Large intestine (tissue), 3 donors: ENCODE measurements around the gene SREBF2. TPM values are rescaled to one million over a fixed set of nuclear protein-coding genes. Genes with fewer than 3 reads are reported as not detected.

Experiments
- DNase-seq, 2 donors: peaks; one replicate each; pipeline versions ENCODE4 v3.0.0 to v3.0.0-alpha.2; 2013
- H3K27ac ChIP-seq: one replicate; pipeline ENCODE4 v1.5.1; 2013; ENCODE audit warnings: low read length
- H3K27me3 ChIP-seq: 2 replicates; pipeline ENCODE4 v1.6.1; 2013; ENCODE audit warnings: low read length; ENCODE audit not compliant: control insufficient read depth, insufficient read depth
- H3K36me3 ChIP-seq: 2 replicates; pipeline ENCODE4 v1.6.1; 2013; ENCODE audit warnings: low read length; ENCODE audit not compliant: control insufficient read depth, insufficient read depth
- H3K4me1 ChIP-seq: one replicate; pipeline ENCODE4 v1.6.1; 2013; ENCODE audit warnings: low read length; ENCODE audit not compliant: control insufficient read depth, insufficient read depth
- H3K4me3 ChIP-seq: one replicate; pipeline ENCODE4 v1.5.1; 2013; ENCODE audit warnings: low read length
- H3K9me3 ChIP-seq: one replicate; pipeline ENCODE4 v1.6.1; 2013; ENCODE audit warnings: mild to moderate bottlenecking, low read depth, low read length, moderate library complexity; ENCODE audit not compliant: control insufficient read depth
- whole genome bisulfite sequencing: methylation state at CpG from one replicate; pipeline ENCODE4 v1.1.5; 2013; ENCODE audit warnings: low lambda C conversion rate; ENCODE audit not compliant: insufficient coverage; 5-methylcytosine and 5-hydroxymethylcytosine counted together
- polyA plus RNA-seq: library from polyadenylated mRNA; unstranded; fragments of 120-200 nt; gene quantifications from one replicate; pipeline ENCODE4 v1.2.1, GENCODE V29; 2013

The SREBF2 gene
- polyA plus RNA-seq, 1 donor, result 73.5 TPM

DNA sequence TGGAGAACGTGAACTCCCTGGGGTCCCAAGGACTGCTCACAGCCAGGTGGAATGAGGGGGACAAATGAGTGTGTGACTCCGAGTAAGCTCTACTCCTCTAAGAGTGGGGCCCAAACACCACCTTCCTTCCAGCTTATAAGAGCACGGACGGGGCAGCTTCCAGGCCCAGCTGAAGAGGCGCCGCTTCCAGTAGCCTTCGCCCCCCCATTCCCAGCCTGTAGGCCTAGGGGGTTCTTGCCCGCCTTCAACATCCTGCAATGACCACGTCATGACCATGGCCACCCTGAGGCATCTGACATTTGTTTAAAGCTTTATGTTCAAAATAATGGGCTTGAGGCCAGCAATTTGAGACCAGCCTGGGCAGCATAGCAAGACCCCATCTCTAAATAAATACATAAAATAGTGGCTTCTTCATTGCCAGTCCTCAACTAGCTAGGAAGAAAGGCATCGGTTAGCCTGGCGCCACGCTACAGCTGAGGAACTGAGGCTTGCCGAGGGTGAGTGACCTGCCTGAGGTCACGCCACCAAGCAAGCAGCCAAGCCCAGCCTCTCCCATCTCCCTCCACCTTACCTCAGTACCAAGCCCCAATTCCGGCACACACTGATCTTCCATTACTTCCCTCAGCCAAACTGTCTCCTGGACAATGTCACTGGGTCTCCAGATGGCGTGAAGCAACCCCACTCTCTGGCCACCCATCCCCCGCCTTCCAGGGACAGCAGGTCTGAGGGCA lies 101.5 kb downstream of the SREBF2 start:
- DNase-seq, result no peak
- H3K9me3 ChIP-seq, result no peaks in the 10 kb centered on the region
- H3K4me1 ChIP-seq, result no peaks in the 10 kb centered on the region
- H3K27ac ChIP-seq, result no peak overlapping the region
- no peaks in the 10 kb centered on the region for H3K27me3 ChIP-seq
- H3K4me3 ChIP-seq, result no peak overlapping the region
- peaks cover 4% of the 10 kb centered on the region for H3K36me3 ChIP-seq
- WGBS, result no CpG with 5 or more reads among the region's 17 CpGs

GRCh38 chr22:41935015-41935351 lies 102.1 kb downstream of the SREBF2 start:
- no peak overlapping the region for H3K27ac ChIP-seq
- no peak for DNase-seq
- H3K4me1 ChIP-seq, result no peaks in the 10 kb centered on the region
- H3K36me3 ChIP-seq, result peaks cover 4% of the 10 kb centered on the region
- H3K4me3 ChIP-seq, result no peak overlapping the region
- no peaks in the 10 kb centered on the region for H3K9me3 ChIP-seq
- WGBS, result no CpG with 5 or more reads among the region's 4 CpGs
- no peaks in the 10 kb centered on the region for H3K27me3 ChIP-seq

GRCh38 chr22:41935509-41935908 lies 102.6 kb downstream of the SREBF2 start:
- H3K4me3 ChIP-seq, result no peak overlapping the region
- H3K27ac ChIP-seq, result no peak overlapping the region
- DNase-seq, result no peak
- H3K36me3 ChIP-seq, result peaks cover 4% of the 10 kb centered on the region
- no peaks in the 10 kb centered on the region for H3K4me1 ChIP-seq
- H3K27me3 ChIP-seq, result no peaks in the 10 kb centered on the region
- WGBS, result no CpG with 5 or more reads among the region's 9 CpGs
- no peaks in the 10 kb centered on the region for H3K9me3 ChIP-seq

DNA sequence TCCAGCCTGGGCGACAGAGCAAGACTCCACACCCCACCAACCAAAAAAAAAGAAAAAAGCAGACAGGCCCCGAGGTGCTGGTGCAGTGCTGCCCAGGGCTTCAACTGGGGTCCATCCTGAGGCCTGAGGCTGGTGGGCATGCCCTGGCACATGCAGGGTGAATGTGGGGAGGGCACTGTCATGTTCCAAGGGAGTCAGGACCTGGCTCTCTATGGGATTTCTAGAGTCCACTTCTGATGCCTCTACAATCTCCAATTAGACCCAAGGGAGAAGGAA lies 103.9 kb downstream of the SREBF2 start:
- H3K27ac ChIP-seq, result no peak overlapping the region
- DNase-seq, result no peak
- WGBS, result no CpG with 5 or more reads among the region's 2 CpGs
- H3K4me3 ChIP-seq, result no peak overlapping the region
- no peaks in the 10 kb centered on the region for H3K4me1 ChIP-seq
- peaks cover 4% of the 10 kb centered on the region for H3K36me3 ChIP-seq
- no peaks in the 10 kb centered on the region for H3K9me3 ChIP-seq
- no peaks in the 10 kb centered on the region for H3K27me3 ChIP-seq

DNA sequence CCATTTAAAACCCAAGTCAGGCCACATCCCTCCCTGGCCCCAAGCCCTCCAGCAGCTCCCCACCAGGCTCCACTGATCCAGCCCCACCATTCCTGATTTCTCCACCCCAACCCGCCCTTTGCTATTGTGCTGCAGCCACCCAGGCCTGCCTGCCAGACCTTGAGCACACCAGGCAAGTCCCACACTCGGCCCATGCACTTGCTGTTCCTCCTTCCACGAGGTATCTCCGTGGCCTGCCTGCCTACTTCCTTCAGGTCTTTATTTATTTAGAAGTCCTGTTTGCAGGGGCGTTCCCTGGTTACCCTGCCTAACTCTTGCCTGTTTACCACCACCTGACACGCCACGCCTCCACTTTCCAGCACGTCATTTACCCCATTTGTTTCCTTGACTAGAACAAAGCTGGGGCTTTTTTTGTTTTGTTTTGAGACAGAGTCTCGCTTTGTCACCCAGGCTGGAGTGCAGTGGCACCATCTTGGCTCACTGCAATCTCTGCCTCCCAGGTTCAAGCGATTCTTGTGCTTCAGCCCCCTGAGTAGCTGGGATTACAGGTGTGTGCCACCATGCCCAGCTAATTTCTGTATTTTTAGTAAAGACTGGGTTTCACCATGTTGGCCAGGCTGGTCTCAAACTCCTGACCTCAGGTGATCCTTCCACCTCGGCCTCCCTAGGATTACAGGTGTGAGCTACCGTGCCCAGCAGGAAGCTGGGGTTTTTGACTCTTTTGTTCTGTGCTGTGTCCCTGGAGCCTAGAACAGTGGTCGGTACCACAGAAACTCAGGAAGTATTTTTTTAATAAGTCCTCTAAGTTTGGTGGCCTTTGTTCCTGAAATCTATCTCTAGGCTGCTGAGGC lies 107.3 kb downstream of the SREBF2 start:
- no peaks in the 10 kb centered on the region for H3K27me3 ChIP-seq
- peak; percentile 29 to 37 for DNase-seq
- H3K9me3 ChIP-seq, result no peaks in the 10 kb centered on the region
- WGBS, result 83% methylated on average over 1 of the region's 13 CpGs
- H3K4me1 ChIP-seq, result no peaks in the 10 kb centered on the region
- H3K27ac ChIP-seq, result peak overlapping the region; percentile 27
- no peak overlapping the region for H3K4me3 ChIP-seq
- peaks cover 6% of the 10 kb centered on the region for H3K36me3 ChIP-seq

DNA sequence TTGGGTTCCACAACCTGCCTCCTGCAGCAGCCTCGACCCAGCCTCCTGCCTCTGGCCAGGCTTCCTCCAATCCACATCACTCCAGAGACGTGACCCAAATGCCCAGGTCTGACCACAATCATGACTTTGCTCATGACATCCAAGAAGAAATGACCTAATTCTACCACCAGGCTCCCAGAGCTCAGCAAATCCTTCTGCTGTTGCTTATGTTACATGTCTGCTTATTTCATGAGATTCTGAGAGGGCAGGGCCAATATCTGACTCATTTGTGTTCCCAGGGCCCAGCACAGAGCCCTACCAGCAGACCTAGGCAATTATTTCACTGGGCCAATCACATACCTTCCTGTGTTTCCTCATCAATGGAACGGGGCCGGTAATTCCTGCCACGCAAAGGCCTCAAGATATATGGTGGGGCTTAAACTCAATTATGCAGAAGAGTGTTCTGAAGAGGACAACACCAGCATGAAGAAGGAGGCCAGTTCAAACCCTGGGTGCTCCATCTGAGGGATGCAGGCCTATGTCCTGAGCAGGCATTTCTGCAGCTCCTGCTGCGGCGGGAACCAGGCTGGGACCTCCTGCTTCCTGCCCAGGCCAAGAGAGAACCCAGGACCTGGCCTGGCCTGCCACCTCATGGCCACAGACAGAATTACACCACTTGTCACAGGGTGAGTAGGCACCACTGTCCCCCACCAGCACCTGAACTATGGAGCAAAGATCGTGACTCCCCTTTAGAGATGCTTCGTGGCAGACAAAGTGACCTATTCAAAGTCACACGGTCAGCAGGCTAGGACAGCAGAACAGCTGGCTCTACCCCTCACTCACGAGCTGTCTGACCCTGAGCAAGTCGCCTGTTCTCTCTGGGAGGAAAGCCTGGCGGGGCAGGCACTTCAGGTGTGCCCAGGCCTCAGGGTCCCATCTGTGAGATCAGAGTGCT lies 108.2 kb downstream of the SREBF2 start:
- peak; percentile 65 to 70 for DNase-seq
- no peaks in the 10 kb centered on the region for H3K27me3 ChIP-seq
- peaks cover 6% of the 10 kb centered on the region for H3K4me1 ChIP-seq
- 80% methylated on average over 1 of the region's 13 CpGs for WGBS
- no peaks in the 10 kb centered on the region for H3K9me3 ChIP-seq
- H3K27ac ChIP-seq, result peak overlapping the region; percentile 20
- H3K36me3 ChIP-seq, result peaks cover 6% of the 10 kb centered on the region
- H3K4me3 ChIP-seq, result no peak overlapping the region

- DNase-seq, result no peak
- peaks cover 14% of the 10 kb centered on the region for H3K4me1 ChIP-seq
- no CpG with 5 or more reads among the region's 9 CpGs for WGBS
- peaks cover 5% of the 10 kb centered on the region for H3K36me3 ChIP-seq
- H3K9me3 ChIP-seq, result no peaks in the 10 kb centered on the region
- no peak overlapping the region for H3K4me3 ChIP-seq
- H3K27me3 ChIP-seq, result no peaks in the 10 kb centered on the region
- no peak overlapping the region for H3K27ac ChIP-seq
Measured at GRCh38 chr22:41943661-41944209, 110.8 kb downstream of the SREBF2 start.

- Histone ChIP-seq H3K27ac (peak within 1 kb of the TSS; percentile 35), H3K4me3 (peak within 1 kb of the TSS; percentile 79), H3K36me3 (peaks cover 2% of the 10 kb centered on the region), H3K27me3 (no peaks in the 10 kb centered on the region), H3K4me1 (peaks cover 14% of the 10 kb centered on the region), H3K9me3 (no peaks in the 10 kb centered on the region)
- DNase-seq, result peak; percentile 87 to 96
- no CpG with 5 or more reads among the region's 56 CpGs for WGBS
Measured at GRCh38 chr22:41946629-41947423, 113.9 kb downstream of the SREBF2 start, which contains the start of gene CENPM. Gene CENPM (minus strand): TSS chr22:41947152. CDS start chr22:41947076, 76 bp downstream.

- Histone ChIP-seq H3K27me3 (no peaks in the 10 kb centered on the region), H3K27ac (no peak overlapping the region), H3K9me3 (no peaks in the 10 kb centered on the region), H3K4me1 (peaks cover 14% of the 10 kb centered on the region), H3K4me3 (peak overlapping the region; percentile 79), H3K36me3 (peaks cover 2% of the 10 kb centered on the region)
- WGBS, result no CpG with 5 or more reads among the region's 21 CpGs
- no peak for DNase-seq
Measured at GRCh38 chr22:41947424-41948080, 114.6 kb downstream of the SREBF2 start.
